HepG2 (cell line): ENCODE data around the gene SPDL1.

Experiments used
- CHD2 ChIP-seq: IDR thresholded peaks from 2 replicates; pipeline ENCODE4 v1.6.1; 2011; ENCODE audit warnings: low read depth, low read length, improper control_type of control experiment
- ELF4 ChIP-seq: sonication (generic); formaldehyde crosslinking; IDR thresholded peaks from 2 replicates; pipeline ENCODE4 v1.5.0; 2020; ENCODE audit warnings: missing genetic modification reagents, mild to moderate bottlenecking, moderate library complexity, borderline replicate concordance
- ESRRA ChIP-seq: sonication (generic); formaldehyde crosslinking; IDR thresholded peaks from 2 replicates; pipeline ENCODE4 v1.5.1; 2020; ENCODE audit warnings: mild to moderate bottlenecking, low read depth, missing genetic modification reagents
- POLR2A ChIP-seq, 2 experiments: IDR thresholded peaks; 2 replicates each; pipeline ENCODE4 v1.6.1; 2011; ENCODE audit warnings: low read depth in 2 of 2, low read length in 2 of 2, mild to moderate bottlenecking in 1 of 2, moderate library complexity in 1 of 2; ENCODE audit not compliant: insufficient read depth in 1 of 2
- TF ChIP-seq, protein P1 (sequence below): sonication (generic); formaldehyde crosslinking; IDR thresholded peaks from 2 replicates; pipeline ENCODE4 v1.5.0; 2020; ENCODE audit warnings: mild to moderate bottlenecking, missing genetic modification reagents, moderate library complexity
- TF ChIP-seq, protein P2 (sequence below): sonication (generic); formaldehyde crosslinking; IDR thresholded peaks from 2 replicates; pipeline ENCODE4 v1.4.0; 2020; ENCODE audit warnings: missing genetic modification reagents
- TF ChIP-seq, protein P3 (sequence below): sonication (generic); formaldehyde crosslinking; IDR thresholded peaks from 2 replicates; pipeline ENCODE4 v1.5.0; 2020; ENCODE audit warnings: missing genetic modification reagents, mild to moderate bottlenecking, borderline replicate concordance
- TF ChIP-seq, protein P4 (sequence below): IDR thresholded peaks from 2 replicates; pipeline ENCODE4 v1.6.1; 2016; ENCODE audit warnings: low read depth

DNA sequence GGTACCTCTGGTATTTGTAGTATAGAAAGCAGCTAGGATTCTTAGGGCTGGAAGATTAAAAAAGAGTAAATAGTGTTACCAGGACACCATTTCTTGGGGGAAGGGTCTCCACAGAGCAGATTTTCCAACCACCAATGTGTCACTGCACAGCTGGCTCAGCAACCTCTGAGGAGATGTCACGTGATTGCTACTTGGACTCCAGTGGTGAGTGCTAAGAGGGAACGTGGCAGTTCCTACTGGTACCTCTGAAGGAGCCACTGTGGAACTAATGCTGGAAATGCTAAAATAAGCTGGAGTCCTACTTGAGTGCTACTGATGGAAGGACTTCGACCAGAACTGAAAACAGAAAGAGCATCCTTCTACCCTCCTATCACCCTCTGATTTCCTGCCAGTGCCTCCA, 36.1 kb upstream of the SPDL1 start:
- no peak for TF ChIP-seq CHD2
- TF ChIP-seq, protein P1, sequence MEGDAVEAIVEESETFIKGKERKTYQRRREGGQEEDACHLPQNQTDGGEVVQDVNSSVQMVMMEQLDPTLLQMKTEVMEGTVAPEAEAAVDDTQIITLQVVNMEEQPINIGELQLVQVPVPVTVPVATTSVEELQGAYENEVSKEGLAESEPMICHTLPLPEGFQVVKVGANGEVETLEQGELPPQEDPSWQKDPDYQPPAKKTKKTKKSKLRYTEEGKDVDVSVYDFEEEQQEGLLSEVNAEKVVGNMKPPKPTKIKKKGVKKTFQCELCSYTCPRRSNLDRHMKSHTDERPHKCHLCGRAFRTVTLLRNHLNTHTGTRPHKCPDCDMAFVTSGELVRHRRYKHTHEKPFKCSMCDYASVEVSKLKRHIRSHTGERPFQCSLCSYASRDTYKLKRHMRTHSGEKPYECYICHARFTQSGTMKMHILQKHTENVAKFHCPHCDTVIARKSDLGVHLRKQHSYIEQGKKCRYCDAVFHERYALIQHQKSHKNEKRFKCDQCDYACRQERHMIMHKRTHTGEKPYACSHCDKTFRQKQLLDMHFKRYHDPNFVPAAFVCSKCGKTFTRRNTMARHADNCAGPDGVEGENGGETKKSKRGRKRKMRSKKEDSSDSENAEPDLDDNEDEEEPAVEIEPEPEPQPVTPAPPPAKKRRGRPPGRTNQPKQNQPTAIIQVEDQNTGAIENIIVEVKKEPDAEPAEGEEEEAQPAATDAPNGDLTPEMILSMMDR (CRISPR knock-in tag), result no peak
- TF ChIP-seq ELF4 (CRISPR knock-in tag), result no peak
- TF ChIP-seq, protein P2, sequence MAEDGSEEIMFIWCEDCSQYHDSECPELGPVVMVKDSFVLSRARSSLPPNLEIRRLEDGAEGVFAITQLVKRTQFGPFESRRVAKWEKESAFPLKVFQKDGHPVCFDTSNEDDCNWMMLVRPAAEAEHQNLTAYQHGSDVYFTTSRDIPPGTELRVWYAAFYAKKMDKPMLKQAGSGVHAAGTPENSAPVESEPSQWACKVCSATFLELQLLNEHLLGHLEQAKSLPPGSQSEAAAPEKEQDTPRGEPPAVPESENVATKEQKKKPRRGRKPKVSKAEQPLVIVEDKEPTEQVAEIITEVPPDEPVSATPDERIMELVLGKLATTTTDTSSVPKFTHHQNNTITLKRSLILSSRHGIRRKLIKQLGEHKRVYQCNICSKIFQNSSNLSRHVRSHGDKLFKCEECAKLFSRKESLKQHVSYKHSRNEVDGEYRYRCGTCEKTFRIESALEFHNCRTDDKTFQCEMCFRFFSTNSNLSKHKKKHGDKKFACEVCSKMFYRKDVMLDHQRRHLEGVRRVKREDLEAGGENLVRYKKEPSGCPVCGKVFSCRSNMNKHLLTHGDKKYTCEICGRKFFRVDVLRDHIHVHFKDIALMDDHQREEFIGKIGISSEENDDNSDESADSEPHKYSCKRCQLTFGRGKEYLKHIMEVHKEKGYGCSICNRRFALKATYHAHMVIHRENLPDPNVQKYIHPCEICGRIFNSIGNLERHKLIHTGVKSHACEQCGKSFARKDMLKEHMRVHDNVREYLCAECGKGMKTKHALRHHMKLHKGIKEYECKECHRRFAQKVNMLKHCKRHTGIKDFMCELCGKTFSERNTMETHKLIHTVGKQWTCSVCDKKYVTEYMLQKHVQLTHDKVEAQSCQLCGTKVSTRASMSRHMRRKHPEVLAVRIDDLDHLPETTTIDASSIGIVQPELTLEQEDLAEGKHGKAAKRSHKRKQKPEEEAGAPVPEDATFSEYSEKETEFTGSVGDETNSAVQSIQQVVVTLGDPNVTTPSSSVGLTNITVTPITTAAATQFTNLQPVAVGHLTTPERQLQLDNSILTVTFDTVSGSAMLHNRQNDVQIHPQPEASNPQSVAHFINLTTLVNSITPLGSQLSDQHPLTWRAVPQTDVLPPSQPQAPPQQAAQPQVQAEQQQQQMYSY (CRISPR knock-in tag), result no peak
- TF ChIP-seq, protein P3, sequence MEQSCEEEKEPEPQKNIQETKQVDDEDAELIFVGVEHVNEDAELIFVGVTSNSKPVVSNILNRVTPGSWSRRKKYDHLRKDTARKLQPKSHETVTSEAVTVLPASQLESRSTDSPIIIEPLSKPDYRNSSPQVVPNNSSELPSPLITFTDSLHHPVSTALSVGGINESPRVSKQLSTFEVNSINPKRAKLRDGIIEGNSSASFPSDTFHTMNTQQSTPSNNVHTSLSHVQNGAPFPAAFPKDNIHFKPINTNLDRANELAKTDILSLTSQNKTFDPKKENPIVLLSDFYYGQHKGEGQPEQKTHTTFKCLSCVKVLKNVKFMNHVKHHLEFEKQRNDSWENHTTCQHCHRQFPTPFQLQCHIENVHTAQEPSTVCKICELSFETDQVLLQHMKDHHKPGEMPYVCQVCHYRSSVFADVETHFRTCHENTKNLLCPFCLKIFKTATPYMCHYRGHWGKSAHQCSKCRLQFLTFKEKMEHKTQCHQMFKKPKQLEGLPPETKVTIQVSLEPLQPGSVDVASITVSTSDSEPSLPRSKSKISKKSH, result no peak
- TF ChIP-seq ESRRA (CRISPR knock-in tag), result no peak
- no peak for TF ChIP-seq POLR2A (IDR thresholded peaks at IDR 0.05; ENCODE audit: insufficient read depth in 1 of 2, low read depth in 2 of 2, low read length in 2 of 2)
- TF ChIP-seq, protein P4, sequence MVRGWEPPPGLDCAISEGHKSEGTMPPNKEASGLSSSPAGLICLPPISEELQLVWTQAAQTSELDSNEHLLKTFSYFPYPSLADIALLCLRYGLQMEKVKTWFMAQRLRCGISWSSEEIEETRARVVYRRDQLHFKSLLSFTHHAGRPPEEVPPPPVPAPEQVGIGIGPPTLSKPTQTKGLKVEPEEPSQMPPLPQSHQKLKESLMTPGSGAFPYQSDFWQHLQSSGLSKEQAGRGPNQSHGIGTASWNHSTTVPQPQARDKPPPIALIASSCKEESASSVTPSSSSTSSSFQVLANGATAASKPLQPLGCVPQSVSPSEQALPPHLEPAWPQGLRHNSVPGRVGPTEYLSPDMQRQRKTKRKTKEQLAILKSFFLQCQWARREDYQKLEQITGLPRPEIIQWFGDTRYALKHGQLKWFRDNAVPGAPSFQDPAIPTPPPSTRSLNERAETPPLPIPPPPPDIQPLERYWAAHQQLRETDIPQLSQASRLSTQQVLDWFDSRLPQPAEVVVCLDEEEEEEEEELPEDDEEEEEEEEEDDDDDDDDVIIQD (CRISPR knock-in tag), result no peak
